OCI-LY7 (cell line): ENCODE measurements around the gene GRPEL2. TPM values are rescaled to one million over a fixed set of nuclear protein-coding genes. Genes with fewer than 3 reads are reported as not detected.

Source experiments
- BruUV-seq: library from RNA; stranded (reverse); fragments of 400-500 nt; replicated peaks from 2 replicates; lab custom pipeline; 2021; lab: Mats Ljungman, UMichigan
- CTCF ChIA-PET: fragments of 300-600 bp; sonication (Branson Sonifier 250); formaldehyde crosslinking; loops from one replicate; lab custom pipeline; 2022; ENCODE audit warnings: antibody characterized with exemption; ENCODE audit not compliant: unreplicated experiment; lab: Charles Lee
- POLR2A ChIA-PET: fragments of 300-600 bp; sonication (Branson Sonifier 250); formaldehyde crosslinking; loops from one replicate; lab custom pipeline; 2022; ENCODE audit warnings: antibody characterized with exemption; lab: Charles Lee
- DNase-seq: peaks from one replicate; pipeline ENCODE4 v3.0.0-alpha.2; 2015; ENCODE audit warnings: low spot score
- H2AFZ ChIP-seq: fragments of 200-600 bp; sonication (generic), shearing (Covaris generic); 2 replicates; pipeline ENCODE4 v1.6.1; 2014; ENCODE audit warnings: mild to moderate bottlenecking, antibody characterized with exemption, low read length, moderate library complexity
- H3K27ac ChIP-seq: fragments of 200-600 bp; sonication (generic); 2 replicates; pipeline ENCODE4 v1.5.1; 2014; ENCODE audit warnings: mixed run types, low read depth, mild to moderate bottlenecking, moderate library complexity, low read length, inconsistent platforms; ENCODE audit not compliant: poor library complexity, severe bottlenecking
- H3K36me3 ChIP-seq: fragments of 200-600 bp; sonication (generic); 2 replicates; pipeline ENCODE4 v1.6.1; 2014; ENCODE audit warnings: mild to moderate bottlenecking, antibody characterized with exemption, low read length, moderate library complexity, mixed read lengths; ENCODE audit not compliant: insufficient read depth
- H3K4me1 ChIP-seq: fragments of 200-600 bp; sonication (generic); 2 replicates; pipeline ENCODE4 v1.5.1; 2014; ENCODE audit warnings: mild to moderate bottlenecking, low read length; ENCODE audit not compliant: insufficient read depth, poor library complexity, severe bottlenecking
- H3K4me2 ChIP-seq: fragments of 200-600 bp; sonication (generic); 2 replicates; pipeline ENCODE4 v1.6.1; 2014; ENCODE audit warnings: mild to moderate bottlenecking, low read length
- H3K4me3 ChIP-seq: fragments of 200-600 bp; sonication (generic); 2 replicates; pipeline ENCODE4 v1.5.1; 2014; ENCODE audit warnings: mild to moderate bottlenecking, low read depth, low read length; ENCODE audit not compliant: poor library complexity, severe bottlenecking
- H3K79me2 ChIP-seq: fragments of 200-600 bp; sonication (generic); 2 replicates; pipeline ENCODE4 v1.6.1; 2016; ENCODE audit warnings: low read depth, mild to moderate bottlenecking, low read length, moderate library complexity, mixed read lengths; ENCODE audit not compliant: insufficient read depth
- H3K9me2 ChIP-seq: fragments of 200-600 bp; sonication (generic); 2 replicates; pipeline ENCODE4 v1.6.1; 2016; ENCODE audit warnings: mild to moderate bottlenecking, low read length, mixed read lengths; ENCODE audit not compliant: insufficient read depth
- H3K9me3 ChIP-seq: fragments of 200-600 bp; sonication (generic); 2 replicates; pipeline ENCODE4 v1.6.1; 2014; ENCODE audit warnings: mild to moderate bottlenecking, mixed run types, low read length, mixed read lengths
- H4K20me1 ChIP-seq: fragments of 200-600 bp; sonication (generic); 2 replicates; pipeline ENCODE4 v1.6.1; 2014; ENCODE audit warnings: mild to moderate bottlenecking, antibody characterized with exemption, low read length, moderate library complexity, mixed read lengths; ENCODE audit not compliant: insufficient read depth
- EZH2phosphoT487 ChIP-seq: fragments of 200-600 bp; sonication (generic); IDR thresholded peaks from 2 replicates; pipeline ENCODE4 v1.6.1; 2018; ENCODE audit warnings: low read depth, borderline replicate concordance, mild to moderate bottlenecking, mixed run types, antibody characterized with exemption, low read length, moderate library complexity, mixed read lengths
- intact Hi-C: fragments of 100-400 bp; cut with micrococcal nuclease; formaldehyde crosslinking; loops from one replicate; pipeline ENCODE4 v1.10.0; 2022; ENCODE audit not compliant: unreplicated experiment
- total RNA-seq, 2 experiments: library from RNA; depleted of rRNA in 1 of 2; stranded (reverse); fragments of >200 nt in 1 of 2; shearing (Covaris generic) in 1 of 2; gene quantifications; 2 replicates each; pipeline ENCODE4 v1.2.3, GENCODE V29; 2014 to 2022
- TF ChIP-seq, protein P1 (sequence below): fragments of 200-600 bp; sonication (generic); conservative IDR thresholded peaks from 2 replicates; pipeline ENCODE4 v1.5.1; 2014; ENCODE audit warnings: mild to moderate bottlenecking, antibody characterized with exemption, low read length, moderate library complexity, mixed read lengths

GRPEL2 gene
- total RNA-seq, 2 experiments from 2014 or later = 28.3 to 41.5 TPM

DNA sequence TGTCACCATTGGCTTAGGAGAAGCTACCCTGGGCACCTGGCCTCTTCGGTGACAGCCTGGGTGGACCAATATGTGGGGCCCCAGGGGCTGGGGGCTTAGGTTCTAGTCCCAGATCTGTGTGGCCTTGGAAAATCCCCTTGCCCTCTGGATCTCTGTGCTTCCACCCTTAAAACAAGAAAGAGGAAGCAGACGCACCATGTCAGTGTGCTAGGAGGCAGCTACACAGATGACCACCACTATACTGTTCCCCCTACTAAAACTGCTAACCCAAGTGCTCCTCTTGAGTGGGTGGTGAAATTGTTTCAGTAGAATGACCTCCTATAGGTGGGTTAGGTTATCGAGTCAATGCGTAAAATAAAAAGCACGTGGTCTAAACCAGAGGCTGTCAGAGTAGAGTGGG lies 42.7 kb upstream of the GRPEL2 start:
- Histone ChIP-seq H2AFZ (no peak overlapping the region), H3K36me3 (no peaks in the 10 kb centered on the region), H3K27ac (no peak overlapping the region), H3K79me2 (no peaks in the 10 kb centered on the region), H3K4me2 (no peak overlapping the region), H3K9me2 (no peaks in the 10 kb centered on the region), H4K20me1 (no peaks in the 10 kb centered on the region), H3K9me3 (no peaks in the 10 kb centered on the region), H3K4me1 (no peaks in the 10 kb centered on the region), H3K4me3 (no peak overlapping the region)
- CTCF ChIA-PET = no interaction called here
- intact Hi-C loops = no loop called here
- POLR2A ChIA-PET = interaction anchor here (1.3 kb wide), 1 partner anchor 9 kb away, joined by 4 read pairs; no protein-coding TSS in a partner anchor
- DNase-seq = no peak
- no peak for TF ChIP-seq EZH2phosphoT487
- TF ChIP-seq, protein P1, sequence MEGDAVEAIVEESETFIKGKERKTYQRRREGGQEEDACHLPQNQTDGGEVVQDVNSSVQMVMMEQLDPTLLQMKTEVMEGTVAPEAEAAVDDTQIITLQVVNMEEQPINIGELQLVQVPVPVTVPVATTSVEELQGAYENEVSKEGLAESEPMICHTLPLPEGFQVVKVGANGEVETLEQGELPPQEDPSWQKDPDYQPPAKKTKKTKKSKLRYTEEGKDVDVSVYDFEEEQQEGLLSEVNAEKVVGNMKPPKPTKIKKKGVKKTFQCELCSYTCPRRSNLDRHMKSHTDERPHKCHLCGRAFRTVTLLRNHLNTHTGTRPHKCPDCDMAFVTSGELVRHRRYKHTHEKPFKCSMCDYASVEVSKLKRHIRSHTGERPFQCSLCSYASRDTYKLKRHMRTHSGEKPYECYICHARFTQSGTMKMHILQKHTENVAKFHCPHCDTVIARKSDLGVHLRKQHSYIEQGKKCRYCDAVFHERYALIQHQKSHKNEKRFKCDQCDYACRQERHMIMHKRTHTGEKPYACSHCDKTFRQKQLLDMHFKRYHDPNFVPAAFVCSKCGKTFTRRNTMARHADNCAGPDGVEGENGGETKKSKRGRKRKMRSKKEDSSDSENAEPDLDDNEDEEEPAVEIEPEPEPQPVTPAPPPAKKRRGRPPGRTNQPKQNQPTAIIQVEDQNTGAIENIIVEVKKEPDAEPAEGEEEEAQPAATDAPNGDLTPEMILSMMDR = no peak
- no TSS peak for BruUV-seq

DNA sequence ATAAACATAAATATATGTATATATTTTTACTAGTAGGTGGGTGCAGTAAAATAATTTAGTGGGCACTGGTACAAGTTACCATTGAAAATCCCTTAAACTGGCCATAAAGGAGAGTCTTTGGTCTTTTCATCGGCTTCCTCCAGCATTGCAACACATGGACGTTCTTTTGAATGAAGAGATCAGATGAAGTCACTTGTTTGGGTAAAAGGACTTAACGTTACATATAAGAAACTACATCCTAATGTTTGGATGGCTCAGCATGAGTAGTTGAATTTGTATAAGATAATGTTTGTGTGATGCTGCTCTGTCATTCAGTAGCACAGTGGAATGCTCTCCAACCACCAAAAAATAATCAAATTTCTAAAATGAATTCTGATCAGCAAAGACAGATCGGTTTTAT lies 42.1 kb upstream of the GRPEL2 start:
- Histone ChIP-seq H3K4me2 (no peak overlapping the region), H2AFZ (no peak overlapping the region), H3K4me1 (no peaks in the 10 kb centered on the region), H3K4me3 (no peak overlapping the region), H4K20me1 (no peaks in the 10 kb centered on the region), H3K79me2 (no peaks in the 10 kb centered on the region), H3K36me3 (no peaks in the 10 kb centered on the region), H3K9me3 (no peaks in the 10 kb centered on the region), H3K9me2 (no peaks in the 10 kb centered on the region), H3K27ac (no peak overlapping the region)
- intact Hi-C loops = no loop called here
- CTCF ChIA-PET = no interaction called here
- no peak for DNase-seq
- BruUV-seq = no TSS peak
- TF ChIP-seq EZH2phosphoT487 = no peak
- TF ChIP-seq, protein P1 = no peak
- POLR2A ChIA-PET = no interaction called here

DNA sequence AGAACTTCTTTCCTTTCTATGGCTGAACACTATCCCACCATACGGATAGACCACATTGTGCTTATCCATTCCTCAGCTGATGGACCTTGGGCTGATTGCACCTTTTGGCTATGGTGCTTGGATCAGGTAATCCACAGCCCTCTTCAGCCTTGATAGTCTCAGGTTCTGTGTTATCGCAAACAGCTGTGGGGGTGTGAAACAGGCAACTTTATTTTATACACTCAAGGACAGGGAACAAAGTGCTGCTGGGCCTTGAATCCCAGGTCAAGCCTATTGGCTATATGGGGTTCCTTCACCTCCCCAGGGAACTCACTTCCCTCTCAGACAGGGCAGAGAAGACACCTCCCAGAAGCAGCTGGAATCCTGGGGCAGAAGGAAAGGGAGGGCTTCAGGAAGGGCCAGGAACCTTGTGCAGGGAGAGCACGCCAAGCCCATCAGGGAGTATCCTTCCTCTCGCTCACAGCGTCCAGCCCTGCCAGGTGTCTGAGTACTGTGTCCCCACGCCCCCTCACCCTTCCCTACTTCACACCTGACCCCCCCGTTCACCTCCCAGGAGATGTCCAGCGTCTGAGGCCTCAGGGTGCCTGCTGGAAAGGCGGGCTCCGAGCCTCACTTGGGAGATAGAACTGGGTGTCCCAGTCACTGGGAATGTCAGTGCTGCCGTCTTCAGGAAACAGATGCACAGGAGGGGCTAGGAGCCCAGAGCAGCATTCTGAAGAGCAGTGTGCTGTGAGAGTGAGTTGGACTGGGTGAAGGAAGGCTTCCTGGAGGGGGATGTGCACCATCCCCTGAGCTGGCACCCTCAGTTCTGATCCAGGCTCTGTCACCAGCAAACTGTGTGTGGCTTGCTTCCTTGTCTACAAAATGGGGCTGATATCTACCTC lies 40.9 kb upstream of the GRPEL2 start:
- H4K20me1 ChIP-seq = no peaks in the 10 kb centered on the region
- H3K36me3 ChIP-seq = no peaks in the 10 kb centered on the region
- H3K4me3 ChIP-seq = no peak overlapping the region
- H3K9me3 ChIP-seq = no peaks in the 10 kb centered on the region
- BruUV-seq = no TSS peak
- POLR2A ChIA-PET = no interaction called here
- no peak overlapping the region for H3K4me2 ChIP-seq
- no peak overlapping the region for H3K27ac ChIP-seq
- no peaks in the 10 kb centered on the region for H3K4me1 ChIP-seq
- TF ChIP-seq, protein P1 = no peak
- TF ChIP-seq EZH2phosphoT487 = no peak
- H2AFZ ChIP-seq = no peak overlapping the region
- H3K9me2 ChIP-seq = no peaks in the 10 kb centered on the region
- intact Hi-C loops = no loop called here
- no peaks in the 10 kb centered on the region for H3K79me2 ChIP-seq
- CTCF ChIA-PET = no interaction called here
- DNase-seq = no peak
